ENCODE results near the gene CHST7. TPM values are rescaled to one million over a fixed set of nuclear protein-coding genes. Genes with fewer than 3 reads are reported as not detected.
A peak's percentile ranks its signal among the peaks of the same experiment; 100 is the strongest.

The CHST7 gene
- total and polyA plus RNA-seq, 12 donors: 3.5 to 27.7 (median 8.6) TPM

GRCh38 chrX:46574774-46575381 is 1.3 kb downstream of the CHST7 start:
- Histone ChIP-seq H3K36me3 (peaks cover 0 to 4% (median 0%) of the 10 kb centered on the region in 9 donors), H3K9me3 (peaks cover 0 to 7% (median 0%) of the 10 kb centered on the region in 11 donors), H3K27ac (peak overlapping the region; percentile 47 to 84 (median 76)), H3K4me3 (peak overlapping the region; percentile 53 to 78 (median 70)), H3K27me3 (no peaks in the 10 kb centered on the region), H3K4me1 (peaks cover 0 to 32% (median 19%) of the 10 kb centered on the region in 9 donors)
- ATAC-seq (peak in 5 of 8 donors; percentile 8 to 23 (median 10)), DNase-seq (peak in 1 of 2 donors; percentile 25)
- intact Hi-C loops (cut with DNase I): loop anchor here (2.0 to 10.0 kb wide), 7 partner anchors 52 to 112 kb away; no protein-coding TSS in a partner anchor
- peak in 1 of 9 donors; percentile 7 for TF ChIP-seq CTCF (IDR thresholded peaks at IDR 0.05)
- 1% methylated on average over 29 to 85 of the region's 90 CpGs for WGBS, 2 donors

GRCh38 chrX:46575586-46575985 is 2.0 kb downstream of the CHST7 start:
- Histone ChIP-seq H3K4me1 (peaks cover 0 to 32% (median 19%) of the 10 kb centered on the region in 9 donors), H3K4me3 (peak overlapping the region; percentile 53 to 78 (median 70)), H3K27me3 (no peaks in the 10 kb centered on the region), H3K9me3 (peaks cover 0 to 7% (median 0%) of the 10 kb centered on the region in 11 donors), H3K36me3 (peaks cover 0 to 4% (median 0%) of the 10 kb centered on the region in 9 donors), H3K27ac (peak overlapping the region; percentile 47 to 84 (median 76))
- ATAC-seq (no peak), DNase-seq (no peak)
- WGBS, 2 donors: 14 to 21% methylated on average over 6 of the region's 6 CpGs
- intact Hi-C loops (cut with DNase I): loop anchor here in 8 of 10 donors (2.0 to 10.0 kb wide), 5 partner anchors 52 to 109 kb away; no protein-coding TSS in a partner anchor
- no peak for TF ChIP-seq CTCF (IDR thresholded peaks at IDR 0.05)

GRCh38 chrX:46575991-46576392 is 2.4 kb downstream of the CHST7 start:
- WGBS, 2 donors: 8 to 16% methylated on average over 6 of the region's 6 CpGs
- peak in 1 of 2 donors; percentile 34 for DNase-seq
- TF ChIP-seq CTCF (IDR thresholded peaks at IDR 0.05): no peak
- H3K4me1 ChIP-seq: peaks cover 0 to 32% (median 19%) of the 10 kb centered on the region in 9 donors
- peak overlapping the region; percentile 54 to 84 (median 76) for H3K27ac ChIP-seq
- peak overlapping the region; percentile 53 to 78 (median 70) for H3K4me3 ChIP-seq
- H3K27me3 ChIP-seq: no peaks in the 10 kb centered on the region
- H3K36me3 ChIP-seq: peaks cover 0 to 4% (median 0%) of the 10 kb centered on the region in 9 donors
- intact Hi-C loops (cut with DNase I): loop anchor here in 8 of 10 donors (2.0 to 10.0 kb wide), 5 partner anchors 51 to 109 kb away; no protein-coding TSS in a partner anchor
- peak in 6 of 8 donors; percentile 10 to 57 (median 24) for ATAC-seq
- H3K9me3 ChIP-seq: peaks cover 0 to 7% (median 0%) of the 10 kb centered on the region in 11 donors

GRCh38 chrX:46576458-46576857 is 2.9 kb downstream of the CHST7 start:
- ATAC-seq (peak in 7 of 8 donors; percentile 7 to 51 (median 45)), DNase-seq (no peak)
- intact Hi-C loops (cut with DNase I): loop anchor here in 7 of 10 donors (5.0 to 10.0 kb wide), 4 partner anchors 51 to 108 kb away; no protein-coding TSS in a partner anchor
- H3K4me3 ChIP-seq: peak overlapping the region in 9 of 10 donors; percentile 53 to 78 (median 69)
- peaks cover 0 to 32% (median 19%) of the 10 kb centered on the region in 9 donors for H3K4me1 ChIP-seq
- peak overlapping the region; percentile 34 to 84 (median 74) for H3K27ac ChIP-seq
- peaks cover 0 to 7% (median 0%) of the 10 kb centered on the region in 11 donors for H3K9me3 ChIP-seq
- no peaks in the 10 kb centered on the region for H3K27me3 ChIP-seq
- WGBS, 2 donors: 26 to 35% methylated on average over 3 of the region's 3 CpGs
- TF ChIP-seq CTCF (IDR thresholded peaks at IDR 0.05): no peak
- peaks cover 0 to 4% (median 0%) of the 10 kb centered on the region in 9 donors for H3K36me3 ChIP-seq
